ENCODE measurements around the gene MEIOC. TPM values are rescaled to one million over a fixed set of nuclear protein-coding genes. Genes with fewer than 3 reads are reported as not detected.
A peak's percentile ranks its signal among the peaks of the same experiment; 100 is the strongest.
"Not testable (repeated sequence)": the region's sequence is repeated elsewhere in the genome, so short reads cannot be mapped to it uniquely, and the experiment has no call there.

Gene MEIOC
- total and polyA plus RNA-seq, 2 experiments from 2014 or later, result 0.21 to 1.1 TPM

GRCh38 chr17:44664867-44665266 lies 8.6 kb downstream of the MEIOC start:
- Histone ChIP-seq H3K27ac (no peak overlapping the region), H3K9me3 (ENCODE audit: low read depth) (no peaks in the 10 kb centered on the region), H3K4me3 (no peak overlapping the region), H3K27me3 (no peaks in the 10 kb centered on the region), H3K4me1 (ENCODE audit: low read depth) (no peaks in the 10 kb centered on the region), H3K36me3 (no peaks in the 10 kb centered on the region)
- no peak for DNase-seq (ENCODE audit: low read depth in 1 of 2, low spot score in 1 of 2)
- TF ChIP-seq, protein P1, sequence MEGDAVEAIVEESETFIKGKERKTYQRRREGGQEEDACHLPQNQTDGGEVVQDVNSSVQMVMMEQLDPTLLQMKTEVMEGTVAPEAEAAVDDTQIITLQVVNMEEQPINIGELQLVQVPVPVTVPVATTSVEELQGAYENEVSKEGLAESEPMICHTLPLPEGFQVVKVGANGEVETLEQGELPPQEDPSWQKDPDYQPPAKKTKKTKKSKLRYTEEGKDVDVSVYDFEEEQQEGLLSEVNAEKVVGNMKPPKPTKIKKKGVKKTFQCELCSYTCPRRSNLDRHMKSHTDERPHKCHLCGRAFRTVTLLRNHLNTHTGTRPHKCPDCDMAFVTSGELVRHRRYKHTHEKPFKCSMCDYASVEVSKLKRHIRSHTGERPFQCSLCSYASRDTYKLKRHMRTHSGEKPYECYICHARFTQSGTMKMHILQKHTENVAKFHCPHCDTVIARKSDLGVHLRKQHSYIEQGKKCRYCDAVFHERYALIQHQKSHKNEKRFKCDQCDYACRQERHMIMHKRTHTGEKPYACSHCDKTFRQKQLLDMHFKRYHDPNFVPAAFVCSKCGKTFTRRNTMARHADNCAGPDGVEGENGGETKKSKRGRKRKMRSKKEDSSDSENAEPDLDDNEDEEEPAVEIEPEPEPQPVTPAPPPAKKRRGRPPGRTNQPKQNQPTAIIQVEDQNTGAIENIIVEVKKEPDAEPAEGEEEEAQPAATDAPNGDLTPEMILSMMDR (IDR thresholded peaks at IDR 0.05; ENCODE audit: low read depth, low read length), result no peak

DNA sequence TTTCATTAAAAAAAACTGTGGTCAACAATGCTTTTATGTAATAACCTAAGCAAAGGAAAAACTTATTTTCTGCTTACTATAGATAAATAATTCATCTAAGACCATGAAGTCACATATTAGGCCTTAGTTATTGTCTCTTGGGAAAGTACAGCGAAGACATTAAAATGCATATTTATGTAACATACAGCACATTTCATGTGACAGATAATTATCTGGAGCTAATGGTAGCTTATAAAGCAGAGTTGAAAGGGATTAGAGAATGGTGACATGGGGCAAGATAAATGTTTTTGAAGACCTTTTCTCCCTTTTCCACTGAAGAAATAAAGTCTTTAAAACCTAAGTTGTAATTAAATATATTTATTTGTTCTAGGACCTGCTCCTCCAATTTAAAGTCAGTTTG lies 9.7 kb downstream of the MEIOC start:
- DNase-seq (ENCODE audit: low read depth in 1 of 2, low spot score in 1 of 2), result no peak
- Histone ChIP-seq H3K36me3 (no peaks in the 10 kb centered on the region), H3K27ac (no peak overlapping the region), H3K4me3 (no peak overlapping the region), H3K9me3 (ENCODE audit: low read depth) (no peaks in the 10 kb centered on the region), H3K27me3 (no peaks in the 10 kb centered on the region), H3K4me1 (ENCODE audit: low read depth) (no peaks in the 10 kb centered on the region)
- TF ChIP-seq, protein P1 (IDR thresholded peaks at IDR 0.05; ENCODE audit: low read depth, low read length), result no peak

GRCh38 chr17:44672479-44673093 lies 16.3 kb downstream of the MEIOC start:
- Histone ChIP-seq H3K4me3 (no peak overlapping the region), H3K9me3 (ENCODE audit: low read depth) (no peaks in the 10 kb centered on the region), H3K4me1 (ENCODE audit: low read depth) (no peaks in the 10 kb centered on the region), H3K36me3 (no peaks in the 10 kb centered on the region), H3K27ac (no peak overlapping the region), H3K27me3 (no peaks in the 10 kb centered on the region)
- TF ChIP-seq, protein P1 (IDR thresholded peaks at IDR 0.05; ENCODE audit: low read depth, low read length), result peak; percentile 68
- peak; percentile 32 to 52 for DNase-seq (ENCODE audit: low read depth in 1 of 2, low spot score in 1 of 2)

- TF ChIP-seq, protein P1 (IDR thresholded peaks at IDR 0.05; ENCODE audit: low read depth, low read length), result no peak
- no peaks in the 10 kb centered on the region for H3K4me1 ChIP-seq (ENCODE audit: low read depth)
- H3K27ac ChIP-seq, result no peak overlapping the region
- DNase-seq (ENCODE audit: low read depth in 1 of 2, low spot score in 1 of 2), result no peak
- H3K4me3 ChIP-seq, result no peak overlapping the region
- H3K36me3 ChIP-seq, result peaks cover 11% of the 10 kb centered on the region
- H3K27me3 ChIP-seq, result no peaks in the 10 kb centered on the region
- no peaks in the 10 kb centered on the region for H3K9me3 ChIP-seq (ENCODE audit: low read depth)
Measured at GRCh38 chr17:44673893-44674292, 17.6 kb downstream of the MEIOC start.

DNA sequence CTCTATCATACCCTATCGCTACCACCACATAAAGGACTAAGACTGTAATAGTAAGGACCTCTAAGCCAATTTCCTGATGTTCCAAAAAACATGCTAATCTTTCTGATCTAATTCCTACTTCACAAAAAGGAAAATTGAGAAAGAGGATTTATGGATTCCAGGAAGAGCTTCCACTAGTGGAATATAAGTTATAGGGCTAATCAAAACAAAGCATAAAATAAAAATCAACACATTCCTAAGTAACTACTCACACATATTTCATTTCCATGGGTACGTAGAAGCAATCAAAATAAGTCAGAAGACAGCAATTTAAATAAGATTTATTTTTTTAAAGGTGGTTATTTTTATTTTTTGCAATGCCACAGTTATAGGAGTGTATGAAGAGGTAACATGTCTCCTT lies 20.9 kb downstream of the MEIOC start:
- Histone ChIP-seq H3K27me3 (no peaks in the 10 kb centered on the region), H3K9me3 (ENCODE audit: low read depth) (no peaks in the 10 kb centered on the region), H3K27ac (no peak overlapping the region), H3K36me3 (peaks cover 31% of the 10 kb centered on the region), H3K4me1 (ENCODE audit: low read depth) (no peaks in the 10 kb centered on the region), H3K4me3 (no peak overlapping the region)
- DNase-seq (ENCODE audit: low read depth in 1 of 2, low spot score in 1 of 2), result no peak
- TF ChIP-seq, protein P1 (IDR thresholded peaks at IDR 0.05; ENCODE audit: low read depth, low read length), result no peak

DNA sequence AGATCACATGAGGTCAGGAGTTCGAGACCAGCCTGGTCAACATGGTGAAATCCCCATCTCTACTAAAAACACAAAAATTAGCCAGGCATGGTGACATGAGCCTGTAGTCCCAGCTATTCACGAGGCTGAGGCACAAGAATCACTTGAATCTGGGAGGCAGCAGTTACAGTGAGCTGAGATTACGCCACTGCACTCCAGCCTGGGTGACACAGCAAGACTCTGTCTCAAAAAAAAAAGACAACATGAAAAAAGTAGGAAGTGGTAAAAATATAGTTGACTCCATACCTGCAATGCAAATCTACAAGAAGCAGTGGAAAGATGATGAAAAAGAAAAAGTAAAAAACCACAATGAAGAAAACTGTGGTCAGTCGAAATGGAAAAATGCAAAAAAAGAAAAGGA lies 27.0 kb downstream of the MEIOC start:
- H3K4me1 ChIP-seq (ENCODE audit: low read depth); H3K27me3 ChIP-seq; H3K27ac ChIP-seq; DNase-seq (ENCODE audit: low read depth in 1 of 2, low spot score in 1 of 2); H3K9me3 ChIP-seq (ENCODE audit: low read depth); H3K4me3 ChIP-seq: not testable (repeated sequence)
- peaks cover 32% of the 10 kb centered on the region for H3K36me3 ChIP-seq

Data from cardiac muscle cell (in vitro differentiated cells and primary cell).